ENCODE measurements around the gene KRT26. TPM values are rescaled to one million over a fixed set of nuclear protein-coding genes. Genes with fewer than 3 reads are reported as not detected.

KRT26 gene
- total and polyA plus RNA-seq, 2 donors from 2014 or later, result not detected

GRCh38 chr17:40727447-40728231 is 44.4 kb downstream of the KRT26 start:
- Histone ChIP-seq H3K4me3 (ENCODE audit: low read length in 3 of 3) (no peak overlapping the region), H3K4me1 (ENCODE audit: control insufficient read depth in 2 of 3, insufficient read depth in 2 of 3, low read depth in 1 of 3, low read length in 3 of 3) (no peaks in the 10 kb centered on the region), H3K27me3 (ENCODE audit: control insufficient read depth, insufficient read depth, low read length) (no peaks in the 10 kb centered on the region), H3K36me3 (ENCODE audit: control insufficient read depth in 2 of 3, insufficient read depth in 3 of 3, low read length in 3 of 3) (no peaks in the 10 kb centered on the region), H3K9me3 (ENCODE audit: control insufficient read depth in 2 of 3, insufficient read depth in 1 of 3, low read length in 3 of 3) (no peaks in the 10 kb centered on the region), H3K9ac (ENCODE audit: low read length in 3 of 3) (no peak overlapping the region), H3K27ac (ENCODE audit: low read depth in 2 of 2, low read length in 2 of 2) (no peak overlapping the region)
- TF ChIP-seq, protein P1, sequence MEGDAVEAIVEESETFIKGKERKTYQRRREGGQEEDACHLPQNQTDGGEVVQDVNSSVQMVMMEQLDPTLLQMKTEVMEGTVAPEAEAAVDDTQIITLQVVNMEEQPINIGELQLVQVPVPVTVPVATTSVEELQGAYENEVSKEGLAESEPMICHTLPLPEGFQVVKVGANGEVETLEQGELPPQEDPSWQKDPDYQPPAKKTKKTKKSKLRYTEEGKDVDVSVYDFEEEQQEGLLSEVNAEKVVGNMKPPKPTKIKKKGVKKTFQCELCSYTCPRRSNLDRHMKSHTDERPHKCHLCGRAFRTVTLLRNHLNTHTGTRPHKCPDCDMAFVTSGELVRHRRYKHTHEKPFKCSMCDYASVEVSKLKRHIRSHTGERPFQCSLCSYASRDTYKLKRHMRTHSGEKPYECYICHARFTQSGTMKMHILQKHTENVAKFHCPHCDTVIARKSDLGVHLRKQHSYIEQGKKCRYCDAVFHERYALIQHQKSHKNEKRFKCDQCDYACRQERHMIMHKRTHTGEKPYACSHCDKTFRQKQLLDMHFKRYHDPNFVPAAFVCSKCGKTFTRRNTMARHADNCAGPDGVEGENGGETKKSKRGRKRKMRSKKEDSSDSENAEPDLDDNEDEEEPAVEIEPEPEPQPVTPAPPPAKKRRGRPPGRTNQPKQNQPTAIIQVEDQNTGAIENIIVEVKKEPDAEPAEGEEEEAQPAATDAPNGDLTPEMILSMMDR (IDR thresholded peaks at IDR 0.05; ENCODE audit: borderline replicate concordance, extremely low read depth, insufficient read depth), result no peak
- intact Hi-C loops (cut with DNase I), result no loop called here
- no peak for FAIRE-seq
- peak in 2 of 5 donors; percentile 38 to 40 for DNase-seq

DNA sequence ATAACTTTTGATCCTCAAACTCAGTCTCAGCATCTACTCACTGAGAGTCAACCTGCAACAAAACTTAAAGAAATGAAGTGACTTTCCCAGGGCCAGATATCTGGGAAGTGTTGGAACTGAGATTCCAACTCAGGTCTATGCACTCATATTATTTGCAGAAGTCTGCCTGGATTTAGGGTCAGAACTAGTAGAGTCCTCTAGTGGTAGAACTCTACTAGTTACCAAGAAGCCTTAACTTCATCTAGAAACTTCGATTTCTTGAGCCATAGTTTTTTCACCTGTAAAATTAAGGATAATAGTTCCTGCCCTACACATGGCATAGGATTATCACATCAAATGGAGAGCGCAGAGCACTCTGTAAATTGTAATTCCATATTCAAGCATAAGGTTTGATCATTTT is 45.1 kb downstream of the KRT26 start:
- TF ChIP-seq, protein P1 (IDR thresholded peaks at IDR 0.05; ENCODE audit: borderline replicate concordance, extremely low read depth, insufficient read depth), result peak; percentile 48
- H3K9me3 ChIP-seq (ENCODE audit: control insufficient read depth in 2 of 3, insufficient read depth in 1 of 3, low read length in 3 of 3), result no peaks in the 10 kb centered on the region
- H3K4me1 ChIP-seq (ENCODE audit: control insufficient read depth in 2 of 3, insufficient read depth in 2 of 3, low read depth in 1 of 3, low read length in 3 of 3), result no peaks in the 10 kb centered on the region
- H3K9ac ChIP-seq (ENCODE audit: low read length in 3 of 3), result no peak overlapping the region
- no peak overlapping the region for H3K27ac ChIP-seq (ENCODE audit: low read depth in 2 of 2, low read length in 2 of 2)
- no peak for FAIRE-seq
- H3K36me3 ChIP-seq (ENCODE audit: control insufficient read depth in 2 of 3, insufficient read depth in 3 of 3, low read length in 3 of 3), result no peaks in the 10 kb centered on the region
- no peaks in the 10 kb centered on the region for H3K27me3 ChIP-seq (ENCODE audit: control insufficient read depth, insufficient read depth, low read length)
- no peak overlapping the region for H3K4me3 ChIP-seq (ENCODE audit: low read length in 3 of 3)
- intact Hi-C loops (cut with DNase I), result no loop called here
- no peak for DNase-seq

DNA sequence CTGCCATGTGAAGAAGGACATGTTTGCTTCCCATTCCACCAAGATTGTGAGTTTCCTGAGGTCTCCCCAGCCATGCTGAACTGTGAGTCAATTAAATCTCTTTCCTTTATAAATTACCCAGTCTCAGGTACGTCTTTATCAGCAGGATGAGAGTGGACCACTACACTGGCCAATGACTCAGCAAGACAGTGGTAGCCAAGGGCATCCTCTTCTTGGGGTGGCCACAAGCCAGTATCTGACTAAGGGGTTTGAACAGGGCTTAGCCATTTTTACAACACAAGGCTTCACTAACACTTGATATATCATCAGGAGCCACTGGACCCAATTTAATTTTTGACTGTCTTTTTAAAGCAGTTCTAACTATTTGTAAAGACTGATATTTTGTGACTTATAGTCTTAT is 47.3 kb downstream of the KRT26 start:
- H3K4me3 ChIP-seq (ENCODE audit: low read length in 3 of 3), result no peak overlapping the region
- intact Hi-C loops (cut with DNase I), result no loop called here
- H3K36me3 ChIP-seq (ENCODE audit: control insufficient read depth in 2 of 3, insufficient read depth in 3 of 3, low read length in 3 of 3), result no peaks in the 10 kb centered on the region
- no peak overlapping the region for H3K27ac ChIP-seq (ENCODE audit: low read depth in 2 of 2, low read length in 2 of 2)
- TF ChIP-seq, protein P1 (IDR thresholded peaks at IDR 0.05; ENCODE audit: borderline replicate concordance, extremely low read depth, insufficient read depth), result no peak
- FAIRE-seq (no peak), DNase-seq (no peak)
- no peaks in the 10 kb centered on the region for H3K4me1 ChIP-seq (ENCODE audit: control insufficient read depth in 2 of 3, insufficient read depth in 2 of 3, low read depth in 1 of 3, low read length in 3 of 3)
- no peak overlapping the region for H3K9ac ChIP-seq (ENCODE audit: low read length in 3 of 3)
- H3K27me3 ChIP-seq (ENCODE audit: control insufficient read depth, insufficient read depth, low read length), result no peaks in the 10 kb centered on the region
- no peaks in the 10 kb centered on the region for H3K9me3 ChIP-seq (ENCODE audit: control insufficient read depth in 2 of 3, insufficient read depth in 1 of 3, low read length in 3 of 3)

Measured in kidney (tissue), 14 donors.